CD14-positive monocyte (primary cell): ENCODE measurements around the gene TCIRG1. TPM values are rescaled to one million over a fixed set of nuclear protein-coding genes. Genes with fewer than 3 reads are reported as not detected.

Experiments used
- DNase-seq, 3 donors: peaks; one replicate each; pipeline ENCODE4 v3.0.0-alpha.2; 2011 to 2022
- H2AFZ ChIP-seq: 2 replicates; pipeline ENCODE4 v1.6.0; 2012; ENCODE audit warnings: mild to moderate bottlenecking, low read depth, low read length, inconsistent platforms; ENCODE audit not compliant: insufficient read depth, poor library complexity, severe bottlenecking
- H3K27ac ChIP-seq, 2 donors: 1 replicate in 1 of 2; 2 replicates in 1 of 2; pipeline ENCODE4 v1.5.1; 2012 to 2013; ENCODE audit warnings: low read length in 2 of 2, control low read depth in 1 of 2, inconsistent platforms in 1 of 2, low read depth in 1 of 2, mild to moderate bottlenecking in 1 of 2
- H3K27me3 ChIP-seq, 2 donors: one replicate each; pipeline versions ENCODE4 v1.6.0 to v1.6.1; 2011 to 2013; ENCODE audit warnings: low read length in 2 of 2; ENCODE audit not compliant: control insufficient read depth in 2 of 2, insufficient read depth in 2 of 2
- H3K36me3 ChIP-seq, 2 donors: replicated peaks in 1 of 2; 1 replicate in 1 of 2; 2 replicates in 1 of 2; pipeline versions ENCODE4 v1.5.1 to v1.6.1; 2012 to 2013; ENCODE audit warnings: low read length in 2 of 2, control low read depth in 1 of 2, inconsistent platforms in 1 of 2, mild to moderate bottlenecking in 1 of 2; ENCODE audit not compliant: insufficient read depth in 2 of 2, control insufficient read depth in 1 of 2
- H3K4me1 ChIP-seq, 2 donors: 1 replicate in 1 of 2; 2 replicates in 1 of 2; pipeline versions ENCODE4 v1.5.1 to v1.6.1; 2012 to 2013; ENCODE audit warnings: low read length in 2 of 2, control low read depth in 1 of 2, inconsistent platforms in 1 of 2, mild to moderate bottlenecking in 1 of 2, moderate library complexity in 1 of 2; ENCODE audit not compliant: insufficient read depth in 2 of 2, control insufficient read depth in 1 of 2
- H3K4me2 ChIP-seq: replicated peaks from 2 replicates; pipeline ENCODE3; 2012; ENCODE audit warnings: low read length, moderate library complexity, mild to moderate bottlenecking; ENCODE audit not compliant: poor library complexity, severe bottlenecking; ENCODE audit errors: extremely low read depth
- H3K4me3 ChIP-seq, 3 experiments: fragments of 200-600 bp in 1 of 3; sonication (generic) in 1 of 3; replicated peaks in 1 of 3; 1 replicate in 2 of 3; 2 replicates in 1 of 3; pipeline ENCODE4 v1.5.1; 2011 to 2013; ENCODE audit warnings: low read length in 3 of 3, mild to moderate bottlenecking in 3 of 3, control low read depth in 2 of 3, low read depth in 2 of 3, inconsistent platforms in 1 of 3, moderate library complexity in 1 of 3
- H3K79me2 ChIP-seq: 2 replicates; pipeline ENCODE4 v1.6.0; 2012; ENCODE audit warnings: mild to moderate bottlenecking, control low read depth, inconsistent platforms, low read length, moderate library complexity; ENCODE audit not compliant: insufficient read depth
- H3K9ac ChIP-seq: 2 replicates; pipeline ENCODE4 v1.6.0; 2017; ENCODE audit warnings: low read length, mild to moderate bottlenecking; ENCODE audit not compliant: insufficient read depth, poor library complexity, severe bottlenecking
- H3K9me3 ChIP-seq, 2 donors: replicated peaks in 1 of 2; 1 replicate in 1 of 2; 2 replicates in 1 of 2; pipeline versions ENCODE4 v1.5.1 to v1.6.1; 2012 to 2013; ENCODE audit warnings: low read length in 2 of 2, control low read depth in 1 of 2; ENCODE audit not compliant: control insufficient read depth in 1 of 2, insufficient read depth in 1 of 2
- H4K20me1 ChIP-seq: 2 replicates; pipeline ENCODE4 v1.6.0; 2012; ENCODE audit warnings: mild to moderate bottlenecking, low read length, control low read depth, moderate library complexity; ENCODE audit not compliant: insufficient read depth
- H3K27ac Mint-ChIP-seq, 7 donors: one replicate each; pipeline ENCODE4 v1.8.0; 2020; ENCODE audit warnings: mild to moderate bottlenecking in 7 of 7, mixed read lengths in 7 of 7, moderate library complexity in 6 of 7, inconsistent platforms in 2 of 7
- H3K27me3 Mint-ChIP-seq, 3 donors: one replicate each; pipeline ENCODE4 v1.8.0; 2021 to 2022; ENCODE audit warnings: low read depth in 3 of 3, mild to moderate bottlenecking in 3 of 3, mixed read lengths in 3 of 3, moderate library complexity in 3 of 3, inconsistent platforms in 1 of 3
- H3K36me3 Mint-ChIP-seq, 2 donors: one replicate each; pipeline ENCODE4 v1.8.0; 2020; ENCODE audit warnings: mixed read lengths in 2 of 2, inconsistent platforms in 1 of 2, mild to moderate bottlenecking in 1 of 2
- H3K4me1 Mint-ChIP-seq: one replicate; pipeline ENCODE4 v1.8.0; 2020; ENCODE audit warnings: mild to moderate bottlenecking, mixed read lengths
- H3K4me3 Mint-ChIP-seq, 2 donors: one replicate each; pipeline ENCODE4 v1.8.0; 2020; ENCODE audit warnings: mild to moderate bottlenecking in 2 of 2, mixed read lengths in 2 of 2, moderate library complexity in 1 of 2
- H3K9me3 Mint-ChIP-seq, 7 donors: one replicate each; pipeline ENCODE4 v1.8.0; 2020 to 2022; ENCODE audit warnings: mixed read lengths in 7 of 7, mild to moderate bottlenecking in 6 of 7, moderate library complexity in 6 of 7, inconsistent platforms in 2 of 7
- CTCF ChIP-seq: fragments of 200-600 bp; IDR thresholded peaks from one replicate; pipeline ENCODE4 v1.8.0; 2022; ENCODE audit warnings: antibody characterized with exemption, mild to moderate bottlenecking
- WGBS: methylation state at CpG from one replicate; pipeline ENCODE4 v1.1.5; 2013; ENCODE audit warnings: missing lambda C conversion rate; ENCODE audit not compliant: insufficient coverage; 5-methylcytosine and 5-hydroxymethylcytosine counted together
- intact Hi-C, 2 donors: fragments of 100-400 bp; cut with micrococcal nuclease; formaldehyde crosslinking; loops; one replicate each; pipeline versions ENCODE4 v1.15.0 to v1.15.1; 2023
- polyA plus RNA-seq, 3 donors: library from polyadenylated mRNA; depleted of rRNA in 1 of 3; unstranded in 2 of 3; stranded (reverse) in 1 of 3; fragments of 300-500 nt in 2 of 3; fragments of >200 nt in 1 of 3; fragmentation: Illumina TruSeq in 2 of 3; gene quantifications; 1 replicate in 2 of 3; 2 replicates in 1 of 3; pipeline ENCODE4 v1.2.3, GENCODE V29; 2012 to 2021

Gene TCIRG1
- polyA plus RNA-seq, 3 donors, result 197 to 1,286 (median 225) TPM

GRCh38 chr11:68009391-68010089 is 29.3 kb upstream of the TCIRG1 start:
- peak overlapping the region; percentile 90 to 94 for H3K27ac ChIP-seq
- Mint-ChIP-seq H3K36me3 (peaks cover 13 to 17% of the 10 kb centered on the region in 2 donors), H3K27me3 (peaks cover 0 to 1% (median 0%) of the 10 kb centered on the region in 3 donors), H3K27ac (peak overlapping the region; percentile 91 to 97 (median 95)), H3K4me3 (peak overlapping the region; percentile 83 to 92), H3K4me1 (peaks cover 76% of the 10 kb centered on the region), H3K9me3 (no peaks in the 10 kb centered on the region)
- H3K9me3 ChIP-seq, result no peaks in the 10 kb centered on the region
- peaks cover 0 to 10% of the 10 kb centered on the region in 2 donors for H3K36me3 ChIP-seq
- peaks cover 36% of the 10 kb centered on the region for H4K20me1 ChIP-seq
- H3K4me1 ChIP-seq, result peaks cover 73 to 83% of the 10 kb centered on the region in 2 donors
- H3K79me2 ChIP-seq, result peaks cover 53% of the 10 kb centered on the region
- TF ChIP-seq CTCF, result peak; percentile 49
- 9% methylated on average over 3 of the region's 12 CpGs for WGBS
- peak overlapping the region; percentile 79 for H2AFZ ChIP-seq
- DNase-seq, result peak in 1 of 3 donors; percentile 48
- peak overlapping the region; percentile 75 for H3K9ac ChIP-seq
- H3K27me3 ChIP-seq, result no peaks in the 10 kb centered on the region
- H3K4me2 ChIP-seq, result peak overlapping the region; percentile 94
- intact Hi-C loops, result loop anchor here (2.0 to 10.0 kb wide), 5 partner anchors 27 to 205 kb away; partner anchors contain the start of genes CHKA (in 1 of the 2) and KMT5B (in 1 of the 2)
- peak overlapping the region; percentile 52 to 89 (median 60) for H3K4me3 ChIP-seq

GRCh38 chr11:68010090-68011041 is 28.5 kb upstream of the TCIRG1 start, which contains the start of gene ALDH3B1:
TSS of gene ALDH3B1 (plus strand) at chr11:68010327. CDS start at chr11:68015298, 4,971 bp downstream.
- Histone ChIP-seq H3K4me2 (peak within 1 kb of the TSS; percentile 94), H3K79me2 (peaks cover 56% of the 10 kb centered on the region), H3K9ac (peak within 1 kb of the TSS; percentile 75), H3K27me3 (no peaks in the 10 kb centered on the region), H3K4me3 (peak within 1 kb of the TSS; percentile 52 to 89 (median 60)), H3K9me3 (no peaks in the 10 kb centered on the region), H3K36me3 (peaks cover under 1 to 16% of the 10 kb centered on the region in 2 donors), H4K20me1 (peaks cover 38% of the 10 kb centered on the region), H2AFZ (peak within 1 kb of the TSS; percentile 79), H3K4me1 (peaks cover 76 to 85% of the 10 kb centered on the region in 2 donors), H3K27ac (peak within 1 kb of the TSS; percentile 90 to 94)
- TF ChIP-seq CTCF, result no peak
- no peaks in the 10 kb centered on the region for H3K9me3 Mint-ChIP-seq
- peaks cover 0 to 1% (median 0%) of the 10 kb centered on the region in 3 donors for H3K27me3 Mint-ChIP-seq
- peak within 1 kb of the TSS; percentile 83 to 92 for H3K4me3 Mint-ChIP-seq
- H3K36me3 Mint-ChIP-seq, result peaks cover 15 to 20% of the 10 kb centered on the region in 2 donors
- 8% methylated on average over 28 of the region's 33 CpGs for WGBS
- peak; percentile 83 to 90 (median 87) for DNase-seq
- peak within 1 kb of the TSS; percentile 91 to 97 (median 95) for H3K27ac Mint-ChIP-seq
- intact Hi-C loops, result loop anchor here in 1 of 2 donors (2.0 to 5.0 kb wide), 3 partner anchors 26 to 197 kb away; partner anchors contain the start of gene CHKA
- H3K4me1 Mint-ChIP-seq, result peaks cover 74% of the 10 kb centered on the region
